ENCODE results near the gene NOS1.

The NOS1 gene

DNA sequence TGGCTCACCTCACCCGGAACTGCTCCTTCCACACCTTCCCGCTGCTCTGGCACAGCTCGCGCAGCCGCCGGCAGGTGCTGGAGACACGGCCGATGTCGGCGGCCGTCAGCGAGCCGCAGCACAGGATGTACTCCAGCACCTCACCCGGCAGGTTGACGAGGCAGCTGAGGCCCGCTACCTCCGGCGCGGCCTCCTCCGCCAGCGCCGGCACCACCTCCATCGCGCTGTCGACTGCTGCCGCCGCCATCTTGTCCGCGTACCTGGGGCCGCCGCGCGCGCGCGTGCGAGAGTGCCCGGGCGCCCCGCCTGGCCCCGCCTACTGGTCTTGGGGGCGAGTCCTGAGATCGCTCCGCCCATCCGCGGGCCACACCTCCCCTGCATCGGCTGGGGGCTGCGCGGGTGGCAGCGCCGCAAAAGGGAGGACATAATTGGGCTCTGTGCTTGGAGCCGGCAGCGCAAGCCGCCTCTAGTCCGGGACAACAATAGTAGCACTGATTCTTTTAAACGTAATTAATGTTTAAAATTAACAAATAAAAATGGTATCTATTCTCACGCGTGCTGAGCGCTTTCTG lies 171.1 kb downstream of the NOS1 start, which contains the start of gene FBXO21:
TSS of gene FBXO21 (minus strand) at position 261 of the 572 bp plus-strand sequence. CDS start at position 247, 14 bp downstream.
- DNase-seq, result peak; percentile 96
- TF ChIP-seq, protein P1, sequence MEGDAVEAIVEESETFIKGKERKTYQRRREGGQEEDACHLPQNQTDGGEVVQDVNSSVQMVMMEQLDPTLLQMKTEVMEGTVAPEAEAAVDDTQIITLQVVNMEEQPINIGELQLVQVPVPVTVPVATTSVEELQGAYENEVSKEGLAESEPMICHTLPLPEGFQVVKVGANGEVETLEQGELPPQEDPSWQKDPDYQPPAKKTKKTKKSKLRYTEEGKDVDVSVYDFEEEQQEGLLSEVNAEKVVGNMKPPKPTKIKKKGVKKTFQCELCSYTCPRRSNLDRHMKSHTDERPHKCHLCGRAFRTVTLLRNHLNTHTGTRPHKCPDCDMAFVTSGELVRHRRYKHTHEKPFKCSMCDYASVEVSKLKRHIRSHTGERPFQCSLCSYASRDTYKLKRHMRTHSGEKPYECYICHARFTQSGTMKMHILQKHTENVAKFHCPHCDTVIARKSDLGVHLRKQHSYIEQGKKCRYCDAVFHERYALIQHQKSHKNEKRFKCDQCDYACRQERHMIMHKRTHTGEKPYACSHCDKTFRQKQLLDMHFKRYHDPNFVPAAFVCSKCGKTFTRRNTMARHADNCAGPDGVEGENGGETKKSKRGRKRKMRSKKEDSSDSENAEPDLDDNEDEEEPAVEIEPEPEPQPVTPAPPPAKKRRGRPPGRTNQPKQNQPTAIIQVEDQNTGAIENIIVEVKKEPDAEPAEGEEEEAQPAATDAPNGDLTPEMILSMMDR (IDR thresholded peaks at IDR 0.05; ENCODE audit: low read depth, low read length), result no peak
- Histone ChIP-seq H3K4me1 (no peaks in the 10 kb centered on the region), H3K9me3 (no peaks in the 10 kb centered on the region), H3K4me3 (ENCODE audit: low read depth, low read length) (peak within 1 kb of the TSS; percentile 98), H3K36me3 (peaks cover 12% of the 10 kb centered on the region), H3K27me3 (no peaks in the 10 kb centered on the region)

GRCh38 chr12:117189725-117190209 lies 171.7 kb downstream of the NOS1 start:
- H3K27me3 ChIP-seq, result no peaks in the 10 kb centered on the region
- peaks cover 18% of the 10 kb centered on the region for H3K36me3 ChIP-seq
- peak overlapping the region; percentile 98 for H3K4me3 ChIP-seq (ENCODE audit: low read depth, low read length)
- H3K9me3 ChIP-seq, result no peaks in the 10 kb centered on the region
- H3K4me1 ChIP-seq, result no peaks in the 10 kb centered on the region
- TF ChIP-seq, protein P1 (IDR thresholded peaks at IDR 0.05; ENCODE audit: low read depth, low read length), result no peak
- peak; percentile 43 for DNase-seq

GRCh38 chr12:117188961-117189724 lies 172.3 kb downstream of the NOS1 start:
- TF ChIP-seq, protein P1 (IDR thresholded peaks at IDR 0.05; ENCODE audit: low read depth, low read length), result no peak
- no peak for DNase-seq

GRCh38 chr12:117188121-117188665 lies 173.2 kb downstream of the NOS1 start:
- no peaks in the 10 kb centered on the region for H3K4me1 ChIP-seq
- TF ChIP-seq, protein P1 (IDR thresholded peaks at IDR 0.05; ENCODE audit: low read depth, low read length), result no peak
- peaks cover 29% of the 10 kb centered on the region for H3K36me3 ChIP-seq
- DNase-seq, result no peak
- H3K4me3 ChIP-seq (ENCODE audit: low read depth, low read length), result no peak overlapping the region
- H3K27me3 ChIP-seq, result no peaks in the 10 kb centered on the region
- no peaks in the 10 kb centered on the region for H3K9me3 ChIP-seq

More at GRCh38 chr12:117188961-117189724, 172.3 kb downstream of the NOS1 start:
- H3K27me3 ChIP-seq, result no peaks in the 10 kb centered on the region
- no peaks in the 10 kb centered on the region for H3K4me1 ChIP-seq
- peak overlapping the region; percentile 98 for H3K4me3 ChIP-seq (ENCODE audit: low read depth, low read length)
- H3K9me3 ChIP-seq, result no peaks in the 10 kb centered on the region
- H3K36me3 ChIP-seq, result peaks cover 23% of the 10 kb centered on the region

GRCh38 chr12:117187421-117187820 lies 174.0 kb downstream of the NOS1 start:
- Histone ChIP-seq H3K27me3 (no peaks in the 10 kb centered on the region), H3K4me1 (no peaks in the 10 kb centered on the region), H3K36me3 (peaks cover 36% of the 10 kb centered on the region), H3K9me3 (no peaks in the 10 kb centered on the region), H3K4me3 (ENCODE audit: low read depth, low read length) (no peak overlapping the region)
- no peak for DNase-seq
- TF ChIP-seq, protein P1 (IDR thresholded peaks at IDR 0.05; ENCODE audit: low read depth, low read length), result no peak
